Forelimb muscle (tissue), 1 donor: ENCODE results near the gene SMCO1. TPM values are rescaled to one million over a fixed set of nuclear protein-coding genes. Genes with fewer than 3 reads are reported as not detected.
"Not testable (repeated sequence)": the region's sequence is repeated elsewhere in the genome, so short reads cannot be mapped to it uniquely, and the experiment has no call there.

ENCODE experiments used
- DNase-seq: peaks from one replicate; pipeline ENCODE4 v3.0.0-alpha.2; 2013; ENCODE audit warnings: low read depth
- polyA plus RNA-seq: library from polyadenylated mRNA; unstranded; fragments of 120-200 nt; gene quantifications from one replicate; pipeline ENCODE4 v1.2.1, GENCODE V29; 2013; ENCODE audit not compliant: insufficient read length

The SMCO1 gene
- polyA plus RNA-seq, 1 donor: 2.2 TPM

GRCh38 chr3:196521291-196521690, 6.1 kb upstream of the SMCO1 start:
- DNase-seq: not testable (repeated sequence)

DNA sequence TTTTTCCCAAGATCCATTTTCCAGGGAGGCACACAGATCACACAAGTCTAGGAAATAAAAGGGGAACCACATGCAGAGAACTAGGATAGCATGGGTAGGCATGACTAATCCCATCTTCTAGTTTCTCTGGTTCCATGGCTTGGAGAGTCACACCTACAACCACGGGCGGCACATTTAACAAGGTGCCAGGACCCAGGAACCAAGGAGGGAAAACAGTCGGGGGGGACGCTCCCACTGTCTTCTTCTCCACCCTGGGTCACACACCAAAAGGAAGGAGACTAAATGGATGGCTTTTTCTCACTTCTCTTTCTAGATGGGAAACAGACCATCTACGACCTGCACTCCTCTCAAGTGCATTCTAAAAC, 4.6 kb upstream of the SMCO1 start:
- no peak for DNase-seq

- DNase-seq: no peak
Observed at GRCh38 chr3:196518966-196519717, 4.0 kb upstream of the SMCO1 start.

DNA sequence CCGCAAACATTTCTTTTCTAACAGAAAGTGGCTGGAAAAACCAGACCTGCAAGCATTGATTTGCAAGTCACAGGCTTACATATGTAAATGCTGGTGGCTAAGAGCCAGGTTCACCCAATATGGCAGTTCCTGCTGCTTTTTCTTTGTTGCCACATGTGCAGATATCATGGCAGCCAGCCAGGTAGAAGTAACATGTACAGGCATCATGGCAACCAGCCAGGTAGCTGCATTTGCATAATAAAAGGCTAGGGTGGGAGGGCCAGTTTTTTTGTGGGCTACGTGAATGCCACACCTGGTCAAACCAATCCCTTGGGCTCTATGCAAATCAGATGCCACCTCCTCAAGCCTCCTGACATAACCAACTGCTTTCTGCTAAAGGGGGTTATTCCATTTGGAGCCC, 2.8 kb upstream of the SMCO1 start:
- DNase-seq: no peak

GRCh38 chr3:196517162-196517800, 2.1 kb upstream of the SMCO1 start:
- DNase-seq: no peak

GRCh38 chr3:196514350-196514716, 813 bp downstream of the SMCO1 start:
- DNase-seq: no peak

GRCh38 chr3:196513697-196514349, 1.3 kb downstream of the SMCO1 start:
- DNase-seq: no peak

DNA sequence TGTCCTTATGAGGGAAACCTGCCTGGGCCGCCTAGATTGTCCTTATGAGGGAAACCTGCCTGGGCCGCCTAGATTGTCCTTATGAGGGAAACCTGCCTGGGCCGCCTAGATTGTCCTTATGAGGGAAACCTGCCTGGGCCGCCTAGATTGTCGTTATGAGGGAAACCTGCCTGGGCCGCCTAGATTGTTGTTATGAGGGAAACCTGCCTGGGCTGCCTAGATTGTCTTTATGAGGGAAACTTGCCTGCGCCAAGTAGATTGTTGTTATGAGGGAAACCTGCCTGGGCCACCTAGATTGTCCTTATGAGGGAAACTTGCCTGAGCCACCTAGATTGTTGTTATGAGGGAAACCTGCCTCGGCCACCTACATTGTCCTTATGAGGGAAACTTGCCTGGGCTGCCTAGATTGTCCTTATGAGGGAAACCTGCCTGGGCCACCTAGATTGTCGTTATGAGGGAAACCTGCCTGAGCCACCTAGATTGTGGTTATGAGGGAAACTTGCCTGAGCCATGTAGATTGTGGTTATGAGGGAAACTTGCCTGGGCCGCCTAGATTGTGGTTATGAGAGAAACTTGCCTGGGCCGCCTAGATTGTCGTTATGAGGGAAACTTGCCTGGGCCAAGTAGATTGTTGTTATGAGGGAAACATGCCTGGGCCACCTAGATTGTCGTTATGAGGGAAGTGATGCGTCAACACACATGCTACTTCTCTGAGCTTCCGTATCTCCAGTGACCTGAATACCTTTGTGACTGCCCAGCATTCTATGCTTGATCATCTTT, 3.3 kb downstream of the SMCO1 start:
- not testable (repeated sequence) for DNase-seq

DNA sequence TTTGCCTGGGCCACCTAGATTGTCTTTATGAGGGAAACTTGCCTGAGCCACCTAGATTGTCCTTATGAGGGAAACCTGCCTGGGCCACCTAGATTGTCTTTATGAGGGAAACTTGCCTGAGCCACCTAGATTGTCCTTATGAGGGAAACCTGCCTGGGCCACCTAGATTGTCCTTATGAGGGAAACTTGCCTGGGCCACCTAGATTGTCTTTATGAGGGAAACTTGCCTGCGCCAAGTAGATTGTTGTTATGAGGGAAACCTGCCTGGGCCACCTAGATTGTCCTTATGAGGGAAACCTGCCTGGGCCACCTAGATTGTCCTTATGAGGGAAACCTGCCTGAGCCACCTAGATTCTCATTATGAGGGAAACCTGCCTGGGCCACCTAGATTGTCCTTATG, 4.0 kb downstream of the SMCO1 start:
- not testable (repeated sequence) for DNase-seq

DNA sequence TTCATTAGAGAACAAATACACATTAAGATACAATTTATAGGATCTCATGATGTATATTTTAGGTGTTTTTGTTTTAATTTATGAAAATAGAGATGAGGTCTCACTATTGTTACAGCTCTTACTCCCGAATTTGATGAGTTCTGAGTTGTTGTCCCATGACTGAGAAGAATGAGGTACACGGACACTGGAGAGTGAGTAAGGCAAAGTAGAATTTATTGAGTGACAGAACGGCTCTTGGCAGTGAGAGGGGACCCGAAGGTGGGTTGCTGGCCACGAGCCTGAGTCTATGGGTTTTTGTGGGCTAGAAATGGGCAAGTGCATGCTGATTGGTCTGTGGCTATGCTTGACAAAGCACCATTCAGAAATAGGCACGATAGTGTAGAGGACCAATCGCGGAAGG, 8.5 kb downstream of the SMCO1 start:
- no peak for DNase-seq

DNA sequence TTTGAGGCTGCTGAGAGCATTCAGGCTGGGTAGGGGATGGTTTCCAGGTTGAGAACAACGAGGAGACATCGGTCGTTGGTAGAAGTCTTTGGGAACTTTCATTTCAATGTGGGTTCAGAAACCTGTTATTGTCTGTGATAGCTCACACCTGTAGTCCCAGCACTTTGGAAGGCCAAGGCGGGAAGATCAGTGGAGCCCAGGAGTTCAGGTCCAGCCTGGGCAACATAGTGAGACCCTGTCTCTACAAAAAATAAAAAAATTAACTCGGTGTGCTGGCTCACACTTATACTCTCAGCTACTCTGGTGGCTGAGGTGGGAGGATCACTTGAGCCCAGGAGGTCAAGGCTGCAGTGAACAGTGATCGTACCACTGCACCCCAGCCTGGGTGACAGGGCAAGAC, 10.6 kb downstream of the SMCO1 start:
- DNase-seq: no peak

- not testable (repeated sequence) for DNase-seq
Observed at GRCh38 chr3:196504077-196504398, 11.1 kb downstream of the SMCO1 start.

DNA sequence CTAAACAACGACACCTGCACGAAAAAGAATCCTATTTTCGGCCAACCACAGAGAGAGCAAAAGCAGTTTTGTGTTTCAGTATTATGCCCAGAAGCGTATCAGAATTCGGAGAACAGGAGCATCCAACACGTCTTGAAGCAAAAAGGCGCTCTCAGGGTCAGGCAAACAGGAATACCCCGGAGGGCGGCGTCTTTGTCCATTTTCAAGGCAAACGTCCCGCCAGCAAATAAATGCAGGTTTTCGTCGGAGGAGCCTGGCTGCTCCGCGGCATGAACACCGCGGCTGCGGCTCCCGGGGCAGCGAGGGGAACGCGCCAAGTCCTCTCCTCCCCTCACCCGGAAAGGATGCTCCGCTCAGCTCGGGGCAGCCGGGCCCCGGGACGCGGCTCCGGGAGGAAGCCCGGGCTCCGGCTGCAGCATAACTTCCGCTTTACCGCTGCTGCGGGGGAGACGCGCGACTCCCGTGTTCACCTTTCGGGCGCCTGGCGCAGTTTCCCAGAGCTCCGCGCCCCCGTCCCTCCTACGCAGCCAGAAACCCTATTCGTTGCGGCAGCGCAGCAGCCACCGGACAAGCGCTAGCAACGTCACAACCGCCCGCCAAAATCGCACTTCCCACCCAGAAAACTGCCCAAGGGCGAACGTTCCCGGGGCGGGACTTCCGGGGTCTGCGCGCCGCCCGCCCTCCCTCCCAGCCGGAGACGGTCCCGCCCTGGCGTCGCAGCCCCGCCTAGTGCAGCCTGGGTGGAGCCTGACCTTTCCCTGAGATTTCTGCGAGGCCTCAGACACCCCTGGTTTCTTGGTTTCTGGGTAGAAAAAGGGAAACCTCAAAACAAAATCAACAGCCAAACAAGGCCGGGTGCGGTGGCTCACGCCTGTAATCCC, 11.7 kb downstream of the SMCO1 start, which contains the start of gene RNF168:
RNF168 (minus strand) TSS at position 573 of the 881 bp plus-strand sequence. CDS start 595 bp downstream, outside the sequence.
- DNase-seq: peak; percentile 85

GRCh38 chr3:196502775-196503195, 12.4 kb downstream of the SMCO1 start:
- no peak for DNase-seq

DNA sequence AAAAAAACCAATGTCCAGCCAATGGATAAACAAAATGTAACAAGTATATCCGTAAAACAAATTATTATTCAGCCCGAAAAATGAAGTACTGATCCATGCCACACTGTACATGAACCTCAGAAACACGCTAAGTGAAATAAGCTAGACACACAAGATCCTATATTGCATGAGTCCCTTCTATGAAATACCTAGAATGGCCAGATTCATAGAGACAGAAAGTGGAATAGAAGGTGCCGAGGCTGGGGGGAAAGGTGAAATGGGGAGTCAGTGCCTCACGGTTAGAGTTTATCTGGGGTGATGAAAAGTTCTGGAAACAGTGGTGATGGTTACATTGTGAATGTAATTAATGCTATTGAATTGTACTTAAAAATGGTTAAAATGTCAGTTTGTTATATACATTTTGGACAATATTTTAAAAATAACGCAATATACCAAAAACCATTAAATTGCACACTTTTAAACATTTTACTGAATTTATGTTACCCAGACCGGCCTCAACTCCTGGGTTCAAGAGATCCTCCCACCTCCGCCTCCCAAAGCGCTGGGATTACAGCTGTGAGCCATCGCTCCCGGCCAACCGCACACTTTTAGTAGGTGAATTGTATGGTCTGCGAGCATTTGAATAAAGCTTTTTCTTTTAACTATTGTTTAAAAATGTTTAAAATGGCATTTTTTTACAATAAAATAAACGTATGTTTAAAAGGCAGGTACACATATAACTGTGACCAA, 13.7 kb downstream of the SMCO1 start:
- no peak for DNase-seq

GRCh38 chr3:196499807-196500524, 15.2 kb downstream of the SMCO1 start:
- DNase-seq: no peak

DNA sequence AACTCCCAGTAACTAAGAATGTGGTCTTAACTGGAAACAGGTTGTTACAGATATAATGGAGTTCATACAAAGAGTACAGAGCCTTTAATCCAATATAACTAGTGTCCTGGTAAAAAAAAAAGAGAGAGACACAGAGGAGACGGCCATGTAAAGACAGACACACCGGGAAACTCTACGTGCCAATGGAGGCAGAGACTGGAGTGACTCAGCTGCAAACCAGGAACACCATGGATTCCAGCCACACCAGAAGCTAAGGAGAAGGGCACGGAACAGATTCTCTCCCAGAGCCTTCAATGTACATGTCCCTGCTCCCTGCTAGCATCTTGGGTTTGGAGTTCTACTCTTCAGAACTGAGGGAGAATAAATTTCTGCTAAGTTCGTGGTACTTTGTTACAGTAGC, 16.1 kb downstream of the SMCO1 start:
- DNase-seq: no peak

DNA sequence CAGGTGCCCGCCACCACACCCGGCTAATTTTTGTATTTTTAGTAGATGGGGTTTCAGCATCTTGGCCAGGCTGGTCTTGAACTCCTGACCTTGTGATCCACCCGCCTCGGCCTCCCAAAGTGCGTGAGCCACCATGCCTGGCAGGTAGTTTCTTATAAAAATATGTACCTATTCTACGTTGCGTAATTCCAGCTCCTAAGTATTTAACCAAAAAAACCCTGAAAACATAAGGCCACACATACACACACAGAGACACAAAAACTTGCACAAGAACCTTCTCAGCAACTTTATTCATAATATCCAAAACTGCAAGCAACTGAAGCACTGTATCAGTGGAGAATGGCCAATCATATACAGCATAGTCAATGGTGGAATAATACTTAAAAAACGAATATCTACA, 16.8 kb downstream of the SMCO1 start:
- no peak for DNase-seq

DNA sequence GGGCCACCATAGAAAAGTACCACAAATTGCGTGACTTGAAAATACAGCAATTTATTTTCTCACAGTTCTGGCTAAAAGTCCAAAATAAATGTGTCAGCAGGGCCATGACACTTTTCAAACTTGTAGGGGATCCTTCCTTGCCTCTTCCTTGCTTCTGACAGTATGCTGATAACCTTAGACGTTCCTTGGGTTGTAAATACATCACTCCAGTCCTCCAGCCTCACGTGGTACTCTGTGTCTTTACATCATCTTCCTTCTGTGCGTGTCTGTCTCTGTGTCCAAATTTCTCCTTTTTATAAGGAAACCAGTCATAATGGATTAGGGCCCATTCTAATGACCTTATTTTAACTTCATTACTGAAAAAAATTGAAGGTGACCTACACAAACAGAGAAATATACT, 19.0 kb downstream of the SMCO1 start:
- no peak for DNase-seq

GRCh38 chr3:196493292-196493691, 21.9 kb downstream of the SMCO1 start:
- no peak for DNase-seq
